Transverse colon (tissue), 3 donors: ENCODE measurements around the gene PSME1.

ENCODE experiments used
- CTCF ChIP-seq, 5 experiments: fragments of 200-600 bp in 3 of 5; fragments of 450-650 bp in 2 of 5; sonication (generic) in 3 of 5; IDR thresholded peaks; 1 replicate in 2 of 5; 2 replicates in 3 of 5; pipeline ENCODE4 v1.5.1; 2016 to 2017; ENCODE audit warnings: antibody characterized with exemption in 5 of 5, inconsistent platforms in 3 of 5, mild to moderate bottlenecking in 2 of 5, moderate library complexity in 1 of 5
- EP300 ChIP-seq: sonication (generic); formaldehyde crosslinking; IDR thresholded peaks from one replicate; pipeline ENCODE4 v1.6.1; 2017; ENCODE audit warnings: antibody characterized with exemption, low read depth
- POLR2A ChIP-seq: fragments of 450-650 bp; IDR thresholded peaks from one replicate; pipeline ENCODE4 v1.6.1; 2016; ENCODE audit warnings: antibody characterized with exemption, mild to moderate bottlenecking, moderate library complexity

GRCh38 chr14:24092505-24093206, 43.3 kb upstream of the PSME1 start:
- no peak for TF ChIP-seq CTCF (IDR thresholded peaks at IDR 0.05)
- no peak for TF ChIP-seq POLR2A
- no peak for TF ChIP-seq EP300
